HG03095 (cell line): ENCODE data around the gene MAML3.

Source experiments
- ATAC-seq: cut with Tn5 transposase; IDR thresholded peaks from one replicate; pipeline ENCODE4 v1.9.1; 2021; ENCODE audit warnings: moderate library complexity; ENCODE audit not compliant: unreplicated experiment

The MAML3 gene

DNA sequence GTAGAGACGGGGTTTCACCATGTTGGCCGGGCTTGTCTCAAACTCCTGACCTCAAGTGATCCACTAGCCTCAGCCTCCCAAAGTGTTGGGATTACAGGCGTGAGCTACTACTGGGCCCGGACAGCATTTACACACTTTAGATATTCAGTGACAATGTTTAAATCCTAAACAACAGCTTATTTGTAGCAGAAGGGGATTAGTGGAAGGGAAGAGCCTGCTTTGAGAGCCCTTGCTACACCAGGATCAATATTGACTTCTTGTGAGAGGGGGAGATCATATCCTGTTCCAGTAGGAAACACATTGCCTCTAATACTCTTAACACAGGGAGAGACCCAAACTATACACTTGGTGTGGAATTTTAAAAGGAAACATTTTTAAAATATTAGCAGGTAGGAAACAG lies 481.3 kb downstream of the MAML3 start:
- ATAC-seq, result no peak

DNA sequence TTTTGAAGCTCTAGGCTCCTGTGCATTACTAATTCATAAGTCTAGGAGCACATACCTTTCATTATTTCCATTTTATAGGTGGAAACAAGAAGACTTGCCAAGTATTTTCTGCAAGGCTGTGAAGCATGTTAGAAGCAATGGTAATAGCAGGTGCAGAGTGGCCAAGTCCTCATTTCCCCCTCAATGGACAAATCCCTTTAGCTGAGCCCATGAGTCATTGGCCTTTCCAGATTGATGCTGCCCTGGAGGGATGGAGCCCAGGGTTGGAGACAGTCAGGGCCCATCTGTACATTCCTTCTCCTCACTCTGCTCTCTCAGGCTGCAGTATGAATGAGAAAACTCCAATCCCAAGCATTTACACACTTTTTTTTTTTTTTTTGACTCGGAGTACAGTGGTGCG lies 481.8 kb downstream of the MAML3 start:
- ATAC-seq, result no peak

DNA sequence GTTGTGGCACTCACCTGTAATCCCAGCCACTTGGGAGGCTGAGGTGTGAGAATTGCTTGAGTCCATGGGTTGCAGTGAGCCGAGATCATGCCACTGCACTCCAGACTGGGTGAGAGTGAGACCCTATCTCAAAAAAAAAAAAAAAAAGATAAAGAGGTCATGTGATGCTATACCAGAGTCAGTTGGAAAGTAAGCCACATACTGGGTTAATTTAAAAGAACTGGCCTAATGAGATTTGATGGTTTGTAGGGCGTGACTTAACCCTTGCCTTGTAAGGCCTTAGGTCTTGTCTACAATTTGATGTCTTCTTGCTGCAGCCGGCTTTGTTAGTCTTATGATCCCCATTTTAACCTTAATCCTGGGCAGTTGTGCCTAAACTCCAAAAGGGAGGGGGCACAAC lies 483.2 kb downstream of the MAML3 start:
- no peak for ATAC-seq

DNA sequence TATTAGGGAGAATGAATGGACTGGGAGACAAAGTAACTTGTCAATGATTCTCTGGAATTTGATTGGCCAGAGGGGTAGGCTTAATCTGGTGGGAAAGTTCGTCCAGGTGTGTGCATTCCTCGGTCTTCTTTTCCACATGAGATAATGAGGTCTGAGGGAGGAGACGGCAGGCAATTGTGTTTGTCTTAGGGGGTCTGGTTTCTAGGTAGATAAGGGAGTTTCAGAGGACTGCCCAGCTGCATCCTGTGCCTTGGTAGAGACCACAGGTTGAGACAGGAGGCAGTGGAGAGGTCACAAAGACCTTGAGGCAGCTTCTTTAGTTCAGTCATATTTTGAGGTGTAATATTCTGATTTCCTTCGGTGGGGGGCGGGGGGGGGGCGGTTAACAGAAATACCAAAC lies 484.1 kb downstream of the MAML3 start:
- no peak for ATAC-seq

DNA sequence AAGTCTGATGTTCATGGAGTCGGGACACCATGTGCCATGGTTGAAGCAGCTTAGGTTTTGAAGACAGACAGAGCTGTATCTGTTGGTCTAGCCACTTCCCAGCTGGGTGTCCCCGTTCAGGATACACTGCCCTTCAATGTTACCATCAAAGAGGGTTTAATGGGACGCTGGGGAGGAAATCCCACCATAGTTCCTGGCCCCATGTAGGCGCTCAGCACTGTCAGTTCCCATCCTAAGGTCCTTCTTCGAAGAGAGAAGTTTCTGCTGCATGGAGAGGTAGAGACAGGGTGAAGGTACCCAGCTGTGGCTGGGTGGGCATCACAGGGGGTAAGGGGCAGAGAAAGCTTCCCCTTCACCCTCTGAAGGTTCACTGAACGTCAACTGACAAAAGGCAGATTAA lies 484.6 kb downstream of the MAML3 start:
- no peak for ATAC-seq

DNA sequence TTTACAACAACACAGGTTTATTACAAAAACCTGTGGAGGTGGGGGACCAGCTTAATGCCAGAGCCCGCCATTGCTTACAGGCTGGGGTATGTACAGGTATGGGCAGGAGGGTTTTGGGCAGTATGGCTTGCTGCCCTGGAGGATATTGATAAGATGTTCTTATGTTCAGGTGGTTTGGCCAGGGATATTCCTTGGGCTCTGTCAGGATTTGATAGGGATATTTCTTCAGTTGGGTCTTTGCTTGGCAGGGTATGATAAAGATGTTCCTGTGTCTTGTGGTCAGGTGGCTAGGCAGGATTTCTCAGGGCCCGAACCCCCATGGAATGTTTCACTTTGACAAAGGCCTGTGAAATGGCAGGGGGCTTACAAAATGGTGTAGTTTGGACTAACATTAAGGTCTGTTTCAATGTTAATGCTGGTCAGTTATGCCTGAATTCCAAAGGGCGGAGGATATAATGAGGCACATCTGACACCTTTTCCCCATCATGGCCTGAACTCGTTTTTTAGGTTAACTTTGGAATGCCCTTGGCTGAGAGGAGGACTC lies 485.3 kb downstream of the MAML3 start:
- ATAC-seq, result no peak

DNA sequence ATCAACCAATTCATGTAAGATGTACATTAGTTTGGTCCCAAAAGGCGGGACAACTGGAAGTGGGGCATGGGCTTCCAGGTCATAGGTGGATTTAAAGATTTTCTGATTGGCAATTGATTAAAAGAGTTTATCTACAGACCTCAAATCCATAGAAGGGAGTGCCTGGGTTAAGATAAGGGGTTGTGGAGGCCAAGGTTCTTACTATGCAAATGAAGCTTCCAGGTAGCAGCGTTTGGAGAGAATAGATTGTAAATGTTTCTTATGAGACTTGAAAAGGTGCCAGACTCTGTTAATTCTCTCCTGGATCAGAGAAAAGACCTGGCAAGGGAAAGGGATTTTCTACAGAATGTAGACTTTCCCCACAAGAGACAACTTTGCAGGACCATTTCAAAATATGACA lies 485.9 kb downstream of the MAML3 start:
- no peak for ATAC-seq
